ENCODE measurements around the gene COX20. TPM values are rescaled to one million over a fixed set of nuclear protein-coding genes. Genes with fewer than 3 reads are reported as not detected.

COX20 gene, protein sequence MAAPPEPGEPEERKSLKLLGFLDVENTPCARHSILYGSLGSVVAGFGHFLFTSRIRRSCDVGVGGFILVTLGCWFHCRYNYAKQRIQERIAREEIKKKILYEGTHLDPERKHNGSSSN
- 13.8 and 14.2 TPM in 2 replicates for total RNA-seq

DNA sequence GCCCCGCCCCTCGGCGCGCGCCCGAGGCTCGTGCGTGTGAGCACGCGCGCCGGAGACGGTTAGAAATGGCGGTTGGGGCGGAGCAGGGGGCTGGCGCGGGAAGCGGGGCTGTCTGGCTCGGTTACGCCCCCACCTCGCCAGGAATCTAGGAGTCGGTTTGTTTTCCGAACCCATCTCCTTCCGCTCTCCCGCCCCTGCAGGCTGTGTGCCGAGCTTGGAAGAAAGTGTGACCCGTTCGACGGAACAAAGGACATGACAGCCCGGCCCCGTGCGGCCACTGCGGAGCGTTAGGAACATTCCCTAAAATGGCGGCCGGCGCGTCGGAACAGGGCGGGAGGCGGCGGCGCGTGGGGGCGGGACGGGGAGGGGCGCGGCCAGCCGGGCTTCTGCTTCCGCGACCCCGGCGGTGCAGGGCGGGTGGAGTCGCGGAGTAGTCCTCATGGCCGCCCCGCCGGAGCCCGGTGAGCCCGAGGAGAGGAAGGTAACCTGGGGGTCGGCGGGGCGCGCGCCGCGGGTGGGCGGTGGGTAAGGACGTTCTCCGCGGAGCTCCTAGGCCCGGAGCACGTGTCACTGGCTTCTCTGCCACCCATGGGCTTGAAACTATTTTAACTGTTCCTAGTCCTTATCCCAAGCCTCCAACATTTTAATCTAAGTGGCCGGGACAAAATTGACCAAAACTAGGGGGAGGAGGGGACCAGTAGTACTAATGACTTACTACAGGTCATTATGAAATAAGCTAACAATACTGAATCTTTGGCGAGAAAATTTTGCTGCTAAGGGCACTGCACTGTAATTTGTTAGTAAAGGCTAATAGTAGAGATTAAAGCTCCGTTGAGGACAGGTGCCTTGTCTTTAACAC, at the start of gene COX20:
Gene COX20 (plus strand): TSS at position 383 of the 859 bp plus-strand sequence. CDS start 57 bp downstream, at position 440.

DNA sequence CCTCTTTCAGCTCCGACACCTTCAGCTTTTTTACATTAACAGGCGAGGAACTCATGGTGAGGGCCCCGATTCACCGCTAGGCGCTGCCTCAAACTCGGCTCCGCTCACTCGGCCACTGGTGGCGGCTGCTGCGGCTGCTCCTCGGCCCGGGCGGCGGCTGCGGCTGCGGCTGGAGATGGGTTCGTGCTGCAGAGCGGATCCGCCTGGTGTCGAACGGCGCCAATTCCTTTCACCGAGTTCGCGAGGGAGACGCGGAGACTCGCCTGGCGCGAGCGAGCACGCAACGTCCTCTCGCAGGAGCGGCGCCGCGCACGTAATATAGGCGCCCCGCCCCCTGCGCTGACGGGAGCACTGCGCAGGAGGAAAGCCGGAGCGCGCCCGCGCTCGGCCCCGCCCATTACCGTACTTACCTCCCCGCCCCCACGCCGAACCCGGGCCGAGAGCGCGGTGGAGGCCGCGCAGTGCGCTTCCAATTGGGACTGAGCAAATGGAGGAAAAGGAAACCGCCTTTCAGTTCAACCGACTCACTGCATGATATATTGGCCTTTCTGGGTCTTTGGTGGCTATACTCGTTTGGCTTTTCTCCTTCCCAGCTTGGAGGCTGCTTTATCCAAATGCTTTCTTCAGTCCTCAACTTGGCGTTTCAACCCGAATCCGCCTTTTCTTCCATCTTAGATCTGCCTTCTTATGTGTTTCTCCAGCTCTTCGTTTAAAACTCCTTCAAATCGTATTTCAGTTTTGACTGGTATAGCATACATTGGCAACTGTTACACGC, 29.0 kb downstream of the COX20 start, which contains the start of gene HNRNPU:
Gene HNRNPU (minus strand): TSS at position 291 of the 775 bp plus-strand sequence. CDS start 236 bp downstream, at position 55.

Other genes starting within 250 kb of the COX20 start
- 42.1 TPM in 2 replicates for gene DESI2, start 182.5 kb upstream of the COX20 start, total RNA-seq
- 276 and 414 TPM in 2 replicates for gene HNRNPU, start 28.9 kb downstream of the COX20 start, total RNA-seq

All from smooth muscle cell of bladder (primary cell).